Fibroblast of pulmonary artery (primary cell): ENCODE results near the gene FFAR3.

ENCODE experiments used
- DNase-seq: peaks from one replicate; pipeline ENCODE4 v3.0.0-alpha.2; 2010; ENCODE audit warnings: low read depth
- H3K4me3 ChIP-seq: replicated peaks from 2 replicates; pipeline ENCODE4 v1.5.1; 2011; ENCODE audit warnings: low read depth, mild to moderate bottlenecking, control low read depth, low read length, moderate library complexity
- TF ChIP-seq, protein P1 (sequence below): IDR thresholded peaks from 2 replicates; pipeline ENCODE4 v1.5.1; 2011; ENCODE audit warnings: mild to moderate bottlenecking, control low read depth, low read length, inconsistent platforms; ENCODE audit errors: missing control alignments

FFAR3 gene

DNA sequence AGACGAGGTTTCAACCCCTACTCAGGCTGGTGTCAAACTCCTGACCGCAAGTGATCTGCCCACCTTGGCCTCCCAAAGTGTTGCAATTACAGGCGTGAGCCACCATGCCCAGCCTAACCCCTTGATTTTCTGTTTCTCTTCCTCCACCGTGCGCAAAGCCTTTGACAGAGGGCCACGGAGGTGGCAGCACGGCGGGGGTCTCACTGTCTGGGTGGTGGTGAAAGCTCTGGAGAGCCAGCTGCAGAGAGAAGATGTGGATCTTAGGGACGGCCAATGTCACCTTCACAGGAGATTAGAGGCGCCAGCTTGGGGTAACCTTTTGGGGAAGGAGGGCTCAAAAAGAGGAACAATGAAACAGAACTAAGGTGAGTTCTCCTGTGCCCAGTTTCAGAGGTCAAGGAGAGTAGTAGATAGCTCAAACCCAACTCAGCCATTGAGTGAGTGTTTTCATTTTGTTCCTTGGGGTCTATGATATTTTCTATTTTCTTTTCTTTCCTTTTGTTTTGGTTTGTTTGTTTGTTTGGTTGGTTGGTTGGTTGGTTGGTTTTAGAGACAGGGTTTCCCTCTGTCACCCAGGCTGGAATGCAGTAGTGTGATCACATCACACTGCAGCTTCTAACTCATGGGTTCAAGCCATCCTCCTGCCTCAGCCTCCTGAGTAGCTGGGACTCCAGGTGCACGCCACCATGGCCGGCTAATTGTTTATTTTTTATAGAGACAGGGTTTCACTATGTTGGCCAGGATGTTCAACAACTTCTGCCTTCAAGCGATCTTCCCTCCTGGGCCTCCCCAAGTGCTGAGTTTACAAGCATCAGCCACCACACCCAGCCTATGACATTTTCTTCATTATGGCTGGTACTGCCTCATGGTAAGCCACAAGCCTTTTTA, 50.3 kb downstream of the FFAR3 start:
- TF ChIP-seq, protein P1, sequence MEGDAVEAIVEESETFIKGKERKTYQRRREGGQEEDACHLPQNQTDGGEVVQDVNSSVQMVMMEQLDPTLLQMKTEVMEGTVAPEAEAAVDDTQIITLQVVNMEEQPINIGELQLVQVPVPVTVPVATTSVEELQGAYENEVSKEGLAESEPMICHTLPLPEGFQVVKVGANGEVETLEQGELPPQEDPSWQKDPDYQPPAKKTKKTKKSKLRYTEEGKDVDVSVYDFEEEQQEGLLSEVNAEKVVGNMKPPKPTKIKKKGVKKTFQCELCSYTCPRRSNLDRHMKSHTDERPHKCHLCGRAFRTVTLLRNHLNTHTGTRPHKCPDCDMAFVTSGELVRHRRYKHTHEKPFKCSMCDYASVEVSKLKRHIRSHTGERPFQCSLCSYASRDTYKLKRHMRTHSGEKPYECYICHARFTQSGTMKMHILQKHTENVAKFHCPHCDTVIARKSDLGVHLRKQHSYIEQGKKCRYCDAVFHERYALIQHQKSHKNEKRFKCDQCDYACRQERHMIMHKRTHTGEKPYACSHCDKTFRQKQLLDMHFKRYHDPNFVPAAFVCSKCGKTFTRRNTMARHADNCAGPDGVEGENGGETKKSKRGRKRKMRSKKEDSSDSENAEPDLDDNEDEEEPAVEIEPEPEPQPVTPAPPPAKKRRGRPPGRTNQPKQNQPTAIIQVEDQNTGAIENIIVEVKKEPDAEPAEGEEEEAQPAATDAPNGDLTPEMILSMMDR = no peak
- no peak overlapping the region for H3K4me3 ChIP-seq
- DNase-seq = no peak

DNA sequence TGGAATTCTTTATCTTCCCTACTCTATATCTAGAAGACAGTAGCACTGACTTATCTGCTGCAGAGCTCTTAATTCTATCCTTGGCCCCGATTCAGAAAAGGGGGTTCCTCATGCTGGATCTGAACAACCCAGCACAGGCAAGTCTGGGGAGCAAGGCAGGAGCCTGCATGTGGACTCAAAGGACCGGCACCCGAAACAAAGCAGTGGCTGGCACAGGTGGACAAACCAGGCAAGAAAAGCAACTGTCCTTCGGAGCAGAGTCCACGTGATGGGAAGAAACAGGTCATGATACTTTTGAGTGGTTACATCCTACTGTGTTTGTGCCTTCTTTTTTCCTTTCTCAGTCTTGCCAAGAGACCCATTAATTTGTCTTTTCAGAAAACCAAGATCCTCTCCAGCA, 50.9 kb downstream of the FFAR3 start:
- TF ChIP-seq, protein P1 = no peak
- H3K4me3 ChIP-seq = no peak overlapping the region
- DNase-seq = no peak
